Measurements from ENCODE around the gene TFDP1. TPM values are rescaled to one million over a fixed set of nuclear protein-coding genes. Genes with fewer than 3 reads are reported as not detected.

Gene TFDP1
- total RNA-seq, 1 donor from 2014 or later = 69.5 TPM

DNA sequence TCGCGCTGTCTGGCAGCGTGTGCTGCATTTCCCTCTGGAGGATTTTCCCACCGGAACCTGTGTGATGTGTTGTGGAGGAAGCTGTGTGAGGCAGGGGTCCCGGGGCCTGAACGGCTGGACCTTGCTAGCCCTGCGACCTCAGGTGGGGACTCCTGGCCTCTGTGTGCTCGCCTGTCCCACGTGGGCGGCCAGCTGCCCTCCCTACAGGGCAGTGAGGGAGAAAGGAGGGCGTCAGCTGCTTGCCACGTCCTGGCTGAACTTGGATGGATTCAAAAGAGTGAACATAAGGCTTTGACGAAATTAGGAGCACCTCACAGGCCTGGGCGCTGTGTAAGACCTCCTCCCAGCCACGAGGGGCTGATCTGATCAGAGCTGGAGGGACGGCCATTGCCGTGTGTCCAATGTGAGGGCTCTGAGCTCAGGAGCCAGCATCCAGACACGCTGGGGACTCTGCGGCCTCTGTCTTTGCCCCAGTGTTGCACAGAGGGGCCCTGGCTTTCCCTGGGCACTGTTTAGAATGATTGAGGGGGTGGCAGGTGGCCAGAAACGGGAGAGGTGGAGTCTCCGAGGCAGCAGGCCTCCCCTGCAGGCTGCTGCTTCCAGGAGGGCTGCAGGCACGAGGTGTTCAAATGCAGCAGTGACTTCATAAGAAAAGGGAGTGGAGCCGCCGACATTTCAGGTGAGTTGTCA lies 13.0 kb downstream of the TFDP1 start:
- DNase-seq (ENCODE audit: low read depth, low spot score) = no peak

DNA sequence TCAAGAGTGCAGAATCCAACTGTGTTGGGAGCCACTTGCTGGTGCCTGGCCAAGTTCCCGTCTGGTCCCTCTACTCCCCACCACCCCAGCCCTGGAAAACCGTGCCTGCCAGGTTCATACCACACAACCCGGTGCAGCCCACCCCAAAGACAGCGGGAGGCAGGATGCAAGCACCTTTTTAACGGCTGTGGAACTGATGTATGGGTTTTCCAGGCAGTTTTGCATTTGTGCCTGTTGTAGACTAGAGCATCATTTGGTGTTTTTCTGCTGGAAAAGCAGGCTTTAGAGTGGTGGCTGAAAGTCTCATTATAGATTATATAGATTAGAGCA lies 13.5 kb downstream of the TFDP1 start:
- no peak for DNase-seq (ENCODE audit: low read depth, low spot score)

DNA sequence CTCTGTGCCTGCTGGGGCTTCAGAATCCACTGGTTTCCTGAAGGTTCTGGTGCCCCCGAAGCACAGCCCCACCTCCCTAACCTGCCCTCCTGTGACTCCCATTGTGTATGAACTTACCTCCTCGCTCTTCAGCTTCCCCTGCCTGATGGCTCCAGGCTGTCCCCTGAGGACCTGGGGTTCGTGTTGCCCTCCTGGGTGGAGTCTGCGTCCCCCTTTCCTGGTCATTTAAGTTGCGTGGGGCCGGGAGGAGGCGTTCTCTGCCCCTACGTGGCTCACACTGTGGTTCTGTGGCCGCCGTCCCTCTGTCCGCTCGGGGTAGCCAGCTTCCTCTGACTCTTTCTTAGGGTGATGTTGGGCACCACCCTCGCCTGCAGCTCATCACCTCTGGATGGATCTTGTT lies 13.9 kb downstream of the TFDP1 start:
- DNase-seq (ENCODE audit: low read depth, low spot score) = no peak

DNA sequence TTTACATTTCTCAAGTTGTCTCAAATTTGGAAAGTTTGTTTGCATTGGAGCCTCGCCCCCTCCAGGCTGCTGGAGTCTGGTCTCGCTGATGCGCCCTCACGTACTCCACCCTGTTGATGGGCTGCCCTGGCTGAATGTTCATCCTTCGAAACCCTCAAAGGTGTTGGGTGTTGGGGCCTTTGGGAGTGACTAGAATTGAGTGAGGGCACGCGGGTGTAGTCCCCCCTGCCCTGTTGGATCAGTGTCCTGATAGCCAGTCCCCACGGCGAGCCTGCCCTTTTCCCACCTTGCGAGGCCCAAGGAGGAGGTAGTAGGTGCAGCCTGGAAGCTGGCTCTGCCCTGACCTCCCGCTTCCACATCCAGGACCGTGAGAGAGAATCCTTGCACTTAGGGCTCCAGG lies 14.8 kb downstream of the TFDP1 start:
- DNase-seq (ENCODE audit: low read depth, low spot score) = no peak

DNA sequence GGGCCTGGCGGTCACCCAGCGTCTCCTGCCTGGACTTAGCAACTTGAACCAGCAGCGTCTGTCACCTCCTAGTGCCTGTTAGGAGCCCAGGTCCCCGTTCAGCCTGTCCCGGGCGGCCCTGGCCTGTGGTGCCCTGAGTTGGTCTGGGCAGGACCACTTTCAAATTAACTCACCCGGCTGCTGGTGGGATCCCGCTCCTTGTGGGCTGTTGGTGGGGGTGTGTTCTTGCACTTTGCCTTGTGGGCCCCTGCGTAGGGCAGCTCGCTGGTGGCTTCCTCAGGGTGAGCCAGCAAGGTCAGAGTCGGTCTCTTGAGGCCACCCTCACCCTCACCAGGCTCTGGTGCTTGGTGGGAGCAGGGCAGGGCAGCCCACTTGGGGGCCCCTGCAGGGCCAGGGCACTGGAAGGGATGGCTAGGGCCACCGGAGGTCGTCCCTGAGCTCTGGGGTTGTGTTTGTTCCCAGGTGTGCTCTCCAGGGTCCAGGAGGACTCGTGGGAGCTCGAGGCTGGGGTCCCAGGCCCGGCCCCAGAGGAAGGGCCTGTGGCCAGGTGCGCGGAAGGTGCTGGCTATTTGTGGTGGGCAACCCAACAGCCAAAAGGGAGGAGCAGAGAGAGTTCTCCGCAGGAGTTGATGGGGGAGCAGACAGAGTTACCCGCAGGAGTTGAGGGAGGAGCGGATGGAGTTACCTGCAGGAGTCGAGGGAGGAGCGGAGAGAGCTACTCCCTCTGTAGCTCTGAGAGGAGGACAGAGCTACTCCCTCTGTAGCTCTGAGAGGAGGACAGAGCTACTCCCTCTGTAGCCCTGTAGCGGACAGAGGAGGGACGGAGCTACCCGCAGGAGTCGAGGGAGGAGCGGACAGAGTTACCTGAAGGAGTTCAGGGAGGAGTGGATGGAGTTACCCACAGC lies 16.9 kb downstream of the TFDP1 start:
- no peak for DNase-seq (ENCODE audit: low read depth, low spot score)

DNA sequence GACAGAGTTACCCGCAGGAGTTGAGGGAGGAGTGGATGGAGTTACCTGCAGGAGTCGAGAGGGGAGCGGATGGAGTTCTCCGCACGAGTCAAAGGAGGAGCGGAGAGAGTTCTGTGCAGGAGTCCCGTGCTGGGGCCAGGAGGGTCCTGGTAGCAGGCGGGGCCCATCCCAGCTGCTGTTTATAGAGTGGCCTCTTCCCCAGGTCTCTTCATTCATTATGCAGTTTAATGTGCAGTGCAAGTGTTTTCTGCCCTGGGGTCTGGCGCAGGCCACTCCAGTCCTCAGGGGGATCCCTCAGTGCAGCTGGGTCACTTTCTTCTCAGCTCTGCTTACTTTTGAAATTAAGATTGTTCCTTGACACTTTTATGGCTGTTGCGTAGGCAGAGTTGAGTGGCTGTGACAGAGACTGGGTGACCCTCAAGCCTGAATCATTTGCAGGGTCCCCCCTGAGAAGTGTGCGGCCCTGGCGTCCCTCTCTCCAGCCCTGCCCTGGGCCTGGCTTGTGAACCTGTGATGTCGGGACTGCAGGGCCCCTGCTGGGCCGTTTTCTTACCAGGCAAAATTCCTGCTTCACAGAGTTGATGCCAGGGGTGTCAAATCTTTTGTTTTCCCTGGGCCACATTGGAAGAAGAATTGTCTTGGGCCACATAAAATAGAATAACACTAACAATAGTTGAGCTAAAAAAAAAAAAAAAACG lies 17.9 kb downstream of the TFDP1 start:
- no peak for DNase-seq (ENCODE audit: low read depth, low spot score)

DNA sequence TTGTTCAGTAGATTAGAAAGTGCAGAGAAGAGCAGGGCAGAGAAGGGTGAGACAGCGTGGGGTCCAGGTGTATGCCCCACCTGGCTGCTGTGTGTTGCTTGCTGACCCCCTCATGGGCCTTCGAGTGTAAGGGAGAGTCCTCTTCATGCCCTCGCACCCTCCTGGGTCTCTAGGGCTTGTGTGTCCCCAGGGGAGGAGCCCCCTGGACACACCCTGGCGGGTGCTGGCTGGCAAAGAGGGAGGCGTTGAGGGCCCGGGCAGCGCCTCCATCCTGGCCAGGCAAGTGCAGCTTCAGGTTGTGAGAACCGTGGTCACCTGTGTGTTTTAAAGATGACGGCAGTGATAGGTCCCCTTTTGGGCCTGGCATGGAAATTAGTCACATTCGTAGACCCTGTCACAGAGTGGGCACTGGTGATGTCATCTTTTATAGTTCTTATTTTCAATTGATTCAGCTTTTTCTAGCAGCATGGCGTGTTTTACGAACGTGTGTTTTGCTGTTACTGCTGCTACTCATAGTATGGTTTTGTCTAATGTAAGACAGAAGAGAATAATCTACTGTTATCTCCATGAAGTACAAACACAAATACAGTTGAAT lies 18.7 kb downstream of the TFDP1 start:
- DNase-seq (ENCODE audit: low read depth, low spot score) = no peak

DNA sequence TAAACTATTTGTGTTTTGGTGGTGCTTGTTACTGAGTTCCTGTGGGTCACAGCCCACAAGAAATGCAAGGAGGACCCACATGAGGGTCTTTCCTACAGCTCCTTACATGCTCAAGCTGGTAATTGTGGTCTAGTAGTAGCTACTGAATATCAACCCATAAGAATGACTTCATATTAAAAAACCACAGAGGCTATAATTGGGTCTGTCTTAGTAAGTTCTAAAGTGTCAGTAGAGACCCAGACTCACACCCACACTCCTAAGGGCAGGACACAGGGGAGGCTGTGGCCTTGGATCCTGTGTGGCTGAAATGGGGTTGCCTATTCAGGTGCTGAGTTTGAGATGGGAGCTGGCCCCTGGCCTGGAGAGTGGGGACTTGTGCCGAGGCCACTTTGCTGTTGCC lies 19.6 kb downstream of the TFDP1 start:
- no peak for DNase-seq (ENCODE audit: low read depth, low spot score)

DNA sequence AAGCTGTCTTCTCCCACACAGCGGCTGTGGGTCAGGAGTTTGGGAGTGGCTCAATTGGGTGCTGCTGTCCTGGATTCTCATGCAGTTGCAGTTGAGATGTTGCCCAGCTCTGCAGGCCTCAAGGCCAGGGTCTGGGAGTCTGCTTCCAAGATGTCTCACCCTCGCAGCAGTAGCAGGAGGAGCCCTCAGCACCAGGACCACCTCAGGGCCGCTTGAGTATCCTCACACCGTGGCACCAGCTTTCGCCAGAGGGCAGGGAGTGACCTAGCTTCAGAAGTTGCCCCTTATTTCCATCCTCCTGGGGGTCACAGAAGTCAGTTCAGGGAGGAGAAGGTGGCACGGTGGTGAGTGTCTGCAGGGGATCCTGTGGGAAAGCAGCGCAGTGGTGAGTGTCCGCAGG lies 20.9 kb downstream of the TFDP1 start:
- no peak for DNase-seq (ENCODE audit: low read depth, low spot score)

DNA sequence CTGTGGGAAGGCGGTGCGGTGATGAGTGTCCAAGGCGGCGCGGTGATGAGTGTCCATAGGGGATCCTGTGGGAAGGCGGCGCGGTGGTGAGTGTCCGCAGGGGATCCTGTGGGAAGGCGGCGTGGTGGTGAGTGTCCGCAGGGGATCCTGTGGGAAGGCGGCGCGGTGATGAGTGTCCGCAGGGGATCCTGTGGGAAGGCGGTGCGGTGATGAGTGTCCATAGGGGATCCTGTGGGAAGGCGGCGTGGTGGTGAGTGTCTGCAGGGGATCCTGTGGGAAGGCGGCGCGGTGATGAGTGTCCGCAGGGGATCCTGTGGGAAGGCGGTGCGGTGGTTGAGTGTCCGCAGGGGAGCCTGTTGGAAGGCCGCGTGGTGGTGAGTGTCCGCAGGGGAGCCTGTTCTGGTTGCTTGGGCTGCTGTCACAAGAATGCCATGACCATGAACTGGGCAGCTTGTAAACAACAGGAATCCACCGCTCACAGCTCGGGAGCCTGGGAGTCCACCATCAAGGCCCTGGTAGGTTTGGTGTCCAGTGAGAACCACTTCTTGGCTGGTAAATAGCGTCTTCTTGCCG lies 21.4 kb downstream of the TFDP1 start:
- DNase-seq (ENCODE audit: low read depth, low spot score) = no peak

DNA sequence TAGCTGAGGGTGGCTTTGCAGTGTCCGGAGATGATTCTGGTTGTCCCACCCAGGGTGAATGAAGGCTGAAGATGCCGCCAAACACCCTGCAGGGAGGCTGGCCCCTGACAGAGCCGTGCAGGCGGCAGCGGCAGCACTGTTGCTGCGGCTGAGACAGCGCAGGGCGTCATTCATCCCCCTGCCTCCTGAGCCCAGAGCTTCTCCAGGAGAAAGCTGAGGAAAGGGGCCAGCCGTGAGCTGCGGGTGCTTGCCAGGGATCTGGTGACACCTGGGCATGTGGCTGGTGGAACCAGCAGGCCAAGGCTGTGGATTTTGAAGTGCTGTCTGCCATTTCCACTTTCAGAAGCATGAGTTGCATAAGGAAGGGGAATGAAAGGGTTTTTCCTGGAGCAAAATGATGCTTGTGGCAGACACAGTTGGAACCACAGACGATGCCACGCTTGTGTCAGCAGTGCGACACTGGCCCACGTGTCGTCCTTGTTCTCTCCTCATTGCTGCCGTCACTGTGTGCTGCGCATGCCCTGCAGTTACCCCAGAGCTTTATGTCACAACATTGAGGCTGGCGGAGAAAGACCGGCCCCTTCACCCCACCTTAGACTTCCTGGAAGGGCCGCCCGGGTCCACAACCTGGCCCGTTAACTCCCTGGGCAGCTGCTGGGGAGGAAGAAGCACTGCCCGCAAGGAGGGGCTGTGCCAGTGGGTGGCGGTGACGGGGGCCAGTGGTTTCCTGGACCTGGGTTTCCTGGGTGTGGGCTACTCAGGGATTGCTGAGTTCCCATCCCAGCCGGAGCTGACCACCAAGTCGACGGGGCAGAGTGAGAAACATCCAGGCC lies 22.7 kb downstream of the TFDP1 start:
- DNase-seq (ENCODE audit: low read depth, low spot score) = no peak

DNA sequence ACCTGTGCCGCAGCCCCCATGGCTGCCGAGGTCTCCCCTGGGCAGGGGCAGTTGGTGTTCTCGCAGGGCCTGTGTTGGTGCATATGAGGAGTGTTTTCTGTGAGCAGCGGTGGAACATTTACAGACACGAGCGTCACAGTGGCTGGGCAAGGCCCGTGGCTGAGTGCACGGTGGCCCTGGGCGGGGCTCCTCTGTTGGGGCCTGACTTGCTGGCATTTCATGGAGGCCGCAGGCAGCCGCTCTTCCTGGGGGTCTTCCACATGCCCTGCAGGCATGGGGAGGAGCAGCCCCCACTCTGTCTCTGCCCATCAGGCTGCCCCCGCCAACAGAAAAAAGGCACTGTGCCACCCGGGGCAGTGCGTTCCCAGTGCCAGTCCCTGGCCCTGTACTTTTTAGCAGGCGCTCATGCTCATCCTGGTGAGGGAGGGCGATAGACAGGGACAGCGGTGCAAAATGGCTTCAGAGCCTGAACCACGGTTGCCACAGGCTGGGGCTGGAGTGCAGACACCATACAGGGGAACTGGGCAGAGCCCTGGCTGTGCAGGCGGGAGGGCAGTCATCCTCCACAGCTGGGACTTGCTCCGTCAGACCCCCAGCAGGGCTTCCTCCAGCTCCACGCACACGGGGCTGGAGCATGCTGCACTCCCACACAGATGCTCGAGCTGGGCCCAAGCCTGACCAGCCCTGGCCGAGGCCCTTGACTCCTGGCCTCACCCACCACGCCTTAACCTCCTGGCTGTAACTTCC lies 23.5 kb downstream of the TFDP1 start:
- DNase-seq (ENCODE audit: low read depth, low spot score) = no peak

DNA sequence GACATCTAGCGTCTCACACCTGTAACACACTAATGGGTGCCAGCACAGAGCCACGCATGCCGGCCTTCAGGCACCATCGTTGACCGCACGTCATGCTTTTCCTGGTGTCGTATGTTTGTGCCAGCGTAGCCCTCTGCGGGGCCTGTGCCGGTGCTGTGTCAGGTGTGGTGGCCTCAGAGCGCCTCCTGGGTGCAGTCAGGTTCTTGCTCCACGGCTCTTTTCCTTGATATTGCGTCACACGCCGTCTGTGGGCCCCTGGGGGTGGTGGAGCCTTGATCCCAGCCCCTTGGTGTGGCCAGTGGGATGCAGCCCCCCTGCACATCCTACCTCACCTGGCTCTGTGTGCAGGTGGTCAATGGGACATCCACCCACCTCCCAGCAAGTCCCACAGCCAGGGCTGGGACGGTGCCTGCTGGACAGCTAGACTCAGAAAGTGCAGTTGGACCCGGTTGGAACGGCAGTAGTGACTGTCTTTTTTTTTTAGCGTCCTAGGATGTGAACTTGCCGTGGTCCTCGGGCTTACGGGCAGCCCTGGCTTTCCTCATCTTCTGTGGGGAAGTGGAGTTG lies 24.5 kb downstream of the TFDP1 start:
- no peak for DNase-seq (ENCODE audit: low read depth, low spot score)

DNA sequence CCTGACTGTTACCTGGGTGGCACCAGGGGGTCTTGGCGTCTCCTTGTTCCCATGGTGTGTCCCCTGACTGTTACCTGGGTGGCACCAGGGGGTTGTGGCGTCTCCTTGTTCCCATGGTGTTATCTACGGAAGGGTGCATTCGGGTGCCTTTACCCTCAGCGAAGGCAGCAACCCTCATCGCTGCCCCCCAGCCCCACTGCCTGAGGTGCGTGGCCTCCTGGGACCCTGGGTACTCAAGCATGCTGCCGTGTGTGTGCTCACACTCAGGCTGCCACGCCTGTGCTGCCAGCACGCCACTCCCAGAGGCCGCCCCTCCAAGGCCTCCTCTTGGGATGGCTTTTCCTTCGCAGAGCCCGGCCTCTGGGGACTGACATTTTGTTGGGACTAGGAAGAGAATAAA lies 25.1 kb downstream of the TFDP1 start:
- DNase-seq (ENCODE audit: low read depth, low spot score) = no peak

DNA sequence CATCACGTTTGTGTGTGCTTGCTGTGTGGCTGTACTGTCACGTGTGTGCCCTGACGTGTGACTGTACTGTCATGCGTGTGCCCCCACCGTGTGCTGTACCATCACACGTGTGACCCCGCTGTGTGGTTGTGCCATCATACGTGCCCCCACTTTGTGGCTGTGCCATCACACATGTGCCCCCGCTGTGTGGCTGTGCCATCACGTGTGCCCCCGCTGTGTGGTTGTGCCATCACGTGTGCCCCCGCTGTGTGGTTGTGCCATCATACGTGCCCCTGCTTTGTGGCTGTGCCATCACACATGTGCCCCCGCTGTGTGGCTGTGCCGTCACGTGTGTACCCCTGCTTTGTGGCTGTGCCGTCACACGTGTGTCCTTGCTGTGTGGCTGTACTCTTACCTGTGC lies 25.7 kb downstream of the TFDP1 start:
- DNase-seq (ENCODE audit: low read depth, low spot score) = no peak

DNA sequence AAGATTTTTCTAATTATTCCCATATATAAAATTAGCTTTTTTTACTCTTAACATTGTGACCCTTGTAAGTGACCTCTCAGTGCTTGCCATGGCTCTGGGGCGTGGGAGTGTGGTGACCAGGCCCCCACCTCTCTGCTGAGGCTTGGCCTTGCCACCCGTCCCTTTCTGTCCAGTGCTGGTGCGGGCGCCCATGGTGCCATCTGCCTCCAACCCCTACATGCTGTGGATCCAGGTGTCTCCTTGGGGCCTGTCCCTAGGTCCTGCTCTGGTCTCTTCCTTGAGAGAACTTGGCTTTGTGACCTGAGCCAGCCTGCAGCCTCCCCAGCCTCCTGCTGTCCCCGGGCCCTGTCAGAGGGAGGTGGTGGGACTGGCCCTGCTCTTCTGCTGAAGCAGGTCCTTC lies 27.4 kb downstream of the TFDP1 start:
- no peak for DNase-seq (ENCODE audit: low read depth, low spot score)

DNA sequence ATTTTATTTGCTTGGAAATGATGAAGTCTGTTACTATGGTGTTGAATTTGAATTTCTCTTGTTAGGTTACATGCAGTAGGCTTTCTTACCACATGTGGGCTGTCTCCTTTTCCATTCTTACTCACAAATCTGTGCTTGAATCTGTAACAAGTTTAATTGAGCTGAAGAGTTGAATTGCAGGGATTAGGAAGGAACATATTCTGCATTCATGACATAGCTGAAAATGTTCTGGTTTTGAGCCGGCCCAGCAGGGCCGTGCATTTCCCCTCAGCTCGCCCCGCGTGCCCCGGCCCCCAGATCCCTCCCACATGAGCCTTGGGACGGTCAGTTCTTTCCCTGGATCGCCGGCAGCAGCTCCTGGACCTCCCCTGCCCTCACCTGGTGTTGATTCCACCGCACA lies 28.1 kb downstream of the TFDP1 start:
- no peak for DNase-seq (ENCODE audit: low read depth, low spot score)

DNA sequence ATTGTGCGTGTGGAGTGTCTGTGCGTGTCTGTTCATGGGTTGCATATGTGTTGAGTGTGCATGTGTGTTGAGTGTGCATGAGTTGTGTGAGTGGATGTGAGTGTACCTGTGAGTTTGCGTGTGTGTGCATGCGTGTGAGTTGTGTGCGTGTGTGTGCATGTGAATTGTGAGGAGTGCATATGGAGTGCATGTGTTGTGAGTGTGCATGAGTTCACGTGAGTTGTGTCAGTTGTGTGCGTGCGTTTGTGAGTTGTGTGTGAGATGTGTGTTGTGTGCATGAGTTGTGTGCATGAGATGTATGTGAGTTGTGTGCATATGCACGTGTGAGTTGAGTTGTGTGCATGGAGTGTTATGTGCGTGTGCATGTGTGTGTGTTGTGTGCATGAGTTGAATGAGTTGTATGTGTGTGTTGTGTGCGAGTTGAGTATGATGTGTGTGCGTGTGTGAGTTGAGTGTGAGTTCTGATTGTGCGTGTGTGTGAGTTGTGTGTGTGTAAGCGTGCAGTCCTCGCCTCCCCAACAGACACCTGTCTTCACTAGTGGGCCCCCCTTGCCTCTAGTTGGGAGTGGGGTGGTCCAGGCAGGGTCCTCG lies 29.3 kb downstream of the TFDP1 start:
- no peak for DNase-seq (ENCODE audit: low read depth, low spot score)

DNA sequence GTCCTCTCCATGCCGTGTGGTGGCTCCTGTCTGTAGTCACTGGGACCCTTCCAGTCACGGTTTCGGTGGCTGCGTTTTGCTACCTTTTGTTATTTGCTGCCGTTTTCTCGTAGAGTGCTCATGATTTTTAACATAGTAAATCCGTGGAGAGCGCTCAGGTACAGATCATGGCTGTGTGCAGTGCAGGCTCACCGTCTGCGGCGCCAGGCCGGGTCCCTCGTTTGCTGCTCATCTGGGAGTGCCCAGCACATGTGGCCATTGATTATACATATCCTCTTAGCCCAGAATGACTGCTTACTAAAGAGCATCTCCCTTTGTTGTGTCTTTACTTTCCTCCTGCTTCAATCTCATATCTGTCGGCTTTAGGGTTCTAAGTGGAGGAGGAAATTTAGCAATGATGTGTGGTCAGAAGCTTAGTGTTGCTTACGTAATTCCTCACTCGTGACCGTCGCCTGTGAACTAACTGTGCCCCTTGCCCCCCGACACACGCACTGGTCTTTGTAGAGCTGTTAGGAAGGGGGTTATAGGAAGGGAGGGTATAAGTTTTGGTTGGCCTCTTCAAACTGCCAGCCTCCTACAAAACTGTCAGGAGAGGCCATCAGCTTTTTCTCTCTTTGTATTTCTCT lies 31.8 kb downstream of the TFDP1 start:
- DNase-seq (ENCODE audit: low read depth, low spot score) = no peak
